ENCODE data around the gene ADISSP. TPM values are rescaled to one million over a fixed set of nuclear protein-coding genes. Genes with fewer than 3 reads are reported as not detected.

ADISSP gene
- total and polyA plus RNA-seq, 4 donors: 8.6 to 53.7 (median 35.1) TPM

DNA sequence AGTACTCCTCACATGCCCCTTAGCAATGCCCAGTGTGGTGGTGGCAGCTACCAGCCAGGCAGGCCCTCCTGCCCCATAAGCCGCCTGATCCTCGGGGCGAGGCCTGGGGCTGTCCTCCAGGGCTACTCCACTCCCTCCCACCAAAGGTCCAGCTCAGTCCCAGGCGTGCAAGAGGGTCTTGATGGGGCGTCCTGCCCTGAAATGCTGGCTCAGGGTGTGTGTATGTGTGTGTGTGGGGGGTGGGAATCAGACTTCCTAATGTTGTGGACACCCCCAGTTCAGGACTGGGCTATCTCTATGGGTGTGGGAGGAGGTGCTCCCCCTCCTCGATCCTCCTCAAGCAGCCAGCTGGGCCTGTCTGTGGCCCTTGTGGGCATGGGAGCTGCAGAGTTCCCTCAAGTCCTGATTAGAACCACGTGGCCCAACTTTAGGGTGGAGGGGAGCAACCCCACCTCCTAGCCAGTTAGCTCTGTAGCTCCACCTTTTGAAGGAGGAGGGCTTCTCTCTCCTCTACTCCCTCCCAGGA lies 27.6 kb downstream of the ADISSP start:
- no peak for ATAC-seq (ENCODE audit: insufficient read depth, low FRiP score)
- Histone ChIP-seq H3K4me1 (ENCODE audit: control insufficient read depth in 5 of 5, insufficient read depth in 5 of 5, low read length in 5 of 5) (peaks cover 0 to 25% (median 13%) of the 10 kb centered on the region in 5 donors), H3K36me3 (ENCODE audit: control insufficient read depth in 4 of 4, insufficient read depth in 4 of 4, low read length in 4 of 4) (peaks cover 0 to 11% (median 7%) of the 10 kb centered on the region in 4 donors), H3K9ac (ENCODE audit: insufficient read depth in 1 of 2, low read length in 2 of 2) (no peak overlapping the region), H3K27me3 (ENCODE audit: control insufficient read depth in 3 of 3, insufficient read depth in 3 of 3, low read length in 2 of 3) (peaks cover 0 to 4% (median 0%) of the 10 kb centered on the region in 3 donors), H3K4me3 (no peak overlapping the region), H3K27ac (ENCODE audit: low read depth in 1 of 2, low read length in 1 of 2) (peak overlapping the region; percentile 77 to 91), H3K9me3 (ENCODE audit: control insufficient read depth in 4 of 4, insufficient read depth in 3 of 4, low read length in 3 of 4) (no peaks in the 10 kb centered on the region)
- no peak for DNase-seq
- 71 to 76% methylated on average over 7 of the region's 7 CpGs for WGBS, 2 donors
- TF ChIP-seq, protein P1, sequence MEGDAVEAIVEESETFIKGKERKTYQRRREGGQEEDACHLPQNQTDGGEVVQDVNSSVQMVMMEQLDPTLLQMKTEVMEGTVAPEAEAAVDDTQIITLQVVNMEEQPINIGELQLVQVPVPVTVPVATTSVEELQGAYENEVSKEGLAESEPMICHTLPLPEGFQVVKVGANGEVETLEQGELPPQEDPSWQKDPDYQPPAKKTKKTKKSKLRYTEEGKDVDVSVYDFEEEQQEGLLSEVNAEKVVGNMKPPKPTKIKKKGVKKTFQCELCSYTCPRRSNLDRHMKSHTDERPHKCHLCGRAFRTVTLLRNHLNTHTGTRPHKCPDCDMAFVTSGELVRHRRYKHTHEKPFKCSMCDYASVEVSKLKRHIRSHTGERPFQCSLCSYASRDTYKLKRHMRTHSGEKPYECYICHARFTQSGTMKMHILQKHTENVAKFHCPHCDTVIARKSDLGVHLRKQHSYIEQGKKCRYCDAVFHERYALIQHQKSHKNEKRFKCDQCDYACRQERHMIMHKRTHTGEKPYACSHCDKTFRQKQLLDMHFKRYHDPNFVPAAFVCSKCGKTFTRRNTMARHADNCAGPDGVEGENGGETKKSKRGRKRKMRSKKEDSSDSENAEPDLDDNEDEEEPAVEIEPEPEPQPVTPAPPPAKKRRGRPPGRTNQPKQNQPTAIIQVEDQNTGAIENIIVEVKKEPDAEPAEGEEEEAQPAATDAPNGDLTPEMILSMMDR (IDR thresholded peaks at IDR 0.05; ENCODE audit: control extremely low read depth, extremely low read depth): no peak

DNA sequence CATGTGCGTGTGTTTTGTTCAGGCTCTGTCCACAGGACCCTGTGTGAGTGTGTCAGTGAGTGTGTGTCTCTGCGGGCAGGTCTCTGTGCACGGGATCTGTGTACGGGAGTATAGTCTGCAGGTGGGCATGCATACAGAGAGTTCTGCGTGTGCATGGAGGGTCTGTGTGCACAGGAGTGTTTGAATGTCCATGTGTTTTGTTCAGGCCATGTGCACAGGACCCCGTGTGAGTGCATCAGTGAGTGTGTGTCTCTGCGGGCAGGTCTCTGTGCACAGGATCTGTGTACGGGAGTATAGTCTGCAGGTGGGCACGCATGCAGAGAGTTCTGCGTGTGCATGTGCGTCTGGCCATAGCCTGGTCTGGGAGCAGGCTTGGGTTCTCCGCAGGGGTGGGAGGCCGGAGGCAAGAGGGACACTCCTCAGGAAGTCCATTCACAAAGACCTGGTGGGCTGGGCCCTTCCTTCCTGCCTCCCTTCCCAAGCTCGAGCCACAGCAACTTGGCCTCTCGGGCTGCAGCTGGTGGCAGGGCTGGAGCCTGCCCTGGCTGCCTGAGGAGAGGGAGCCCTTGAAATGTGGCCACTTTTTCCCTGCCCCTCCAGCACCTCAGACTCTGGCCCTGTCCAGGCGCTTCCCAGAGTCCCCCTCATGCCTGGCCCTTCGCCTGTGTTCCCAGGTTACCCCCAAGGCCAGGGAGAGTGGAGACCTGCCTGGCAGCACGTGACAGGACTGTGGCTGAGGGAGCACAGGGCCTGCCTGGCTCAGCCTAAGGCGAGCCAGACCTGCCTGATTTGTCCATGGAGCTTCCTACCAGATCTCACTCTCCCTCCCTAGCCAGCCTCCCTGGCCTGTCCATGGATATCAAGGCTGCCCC lies 28.3 kb downstream of the ADISSP start:
- Histone ChIP-seq H3K9ac (ENCODE audit: insufficient read depth in 1 of 2, low read length in 2 of 2) (no peak overlapping the region), H3K27ac (ENCODE audit: low read depth in 1 of 2, low read length in 1 of 2) (peak overlapping the region; percentile 77 to 91), H3K36me3 (ENCODE audit: control insufficient read depth in 4 of 4, insufficient read depth in 4 of 4, low read length in 4 of 4) (peaks cover 0 to 10% (median 7%) of the 10 kb centered on the region in 4 donors), H3K4me3 (no peak overlapping the region), H3K4me1 (ENCODE audit: control insufficient read depth in 5 of 5, insufficient read depth in 5 of 5, low read length in 5 of 5) (peaks cover 0 to 27% (median 13%) of the 10 kb centered on the region in 5 donors), H3K9me3 (ENCODE audit: control insufficient read depth in 4 of 4, insufficient read depth in 3 of 4, low read length in 3 of 4) (no peaks in the 10 kb centered on the region), H3K27me3 (ENCODE audit: control insufficient read depth in 3 of 3, insufficient read depth in 3 of 3, low read length in 2 of 3) (no peaks in the 10 kb centered on the region)
- DNase-seq: peak in 1 of 3 donors; percentile 50
- 65 to 75% methylated on average over 18 to 19 of the region's 19 CpGs for WGBS, 2 donors
- ATAC-seq (ENCODE audit: insufficient read depth, low FRiP score): no peak
- TF ChIP-seq, protein P1 (IDR thresholded peaks at IDR 0.05; ENCODE audit: control extremely low read depth, extremely low read depth): no peak

- H3K27ac ChIP-seq (ENCODE audit: low read depth in 1 of 2, low read length in 1 of 2): peak overlapping the region in 1 of 2 donors; percentile 43
- H3K9ac ChIP-seq (ENCODE audit: insufficient read depth in 1 of 2, low read length in 2 of 2): no peak overlapping the region
- H3K4me3 ChIP-seq: no peak overlapping the region
- no peak for ATAC-seq (ENCODE audit: insufficient read depth, low FRiP score)
- no peak for DNase-seq
- no peaks in the 10 kb centered on the region for H3K27me3 ChIP-seq (ENCODE audit: control insufficient read depth in 3 of 3, insufficient read depth in 3 of 3, low read length in 2 of 3)
- TF ChIP-seq, protein P1 (IDR thresholded peaks at IDR 0.05; ENCODE audit: control extremely low read depth, extremely low read depth): no peak
- H3K4me1 ChIP-seq (ENCODE audit: control insufficient read depth in 5 of 5, insufficient read depth in 5 of 5, low read length in 5 of 5): peaks cover 0 to 35% (median 16%) of the 10 kb centered on the region in 5 donors
- 47 to 65% methylated on average over 11 of the region's 11 CpGs for WGBS, 2 donors
- H3K36me3 ChIP-seq (ENCODE audit: control insufficient read depth in 4 of 4, insufficient read depth in 4 of 4, low read length in 4 of 4): peaks cover 0 to 6% (median 4%) of the 10 kb centered on the region in 4 donors
- H3K9me3 ChIP-seq (ENCODE audit: control insufficient read depth in 4 of 4, insufficient read depth in 3 of 4, low read length in 3 of 4): no peaks in the 10 kb centered on the region
Observed at GRCh38 chr20:3738111-3739053, 29.2 kb downstream of the ADISSP start.
